ENCODE data around the gene CDH10. TPM values are rescaled to one million over a fixed set of nuclear protein-coding genes. Genes with fewer than 3 reads are reported as not detected.

The CDH10 gene
- total and polyA plus RNA-seq, 2 experiments from 2014 or later, result not detected

DNA sequence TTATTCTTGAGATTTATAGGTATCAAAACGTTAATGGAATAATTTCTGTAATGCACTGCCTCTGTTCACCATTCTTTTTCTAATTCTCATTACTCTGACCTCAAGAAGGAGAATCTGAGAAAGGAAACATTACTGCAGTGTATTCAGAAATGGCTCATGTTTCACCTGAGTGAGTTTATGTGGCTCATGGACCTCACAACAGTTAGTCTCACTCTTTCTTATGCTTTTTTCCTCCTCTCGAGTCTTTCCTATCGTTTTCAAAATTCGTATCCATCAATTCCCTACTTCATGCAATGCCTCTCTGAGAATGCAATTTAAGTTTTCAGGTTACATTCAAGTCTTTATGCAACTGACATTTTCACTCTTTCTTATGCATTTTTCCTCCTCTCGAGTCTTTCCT lies 9.6 kb downstream of the CDH10 start:
- no peak overlapping the region for H2AFZ ChIP-seq
- H3K9me2 ChIP-seq (ENCODE audit: insufficient read depth), result no peaks in the 10 kb centered on the region
- H3K4me3 ChIP-seq, result no peak overlapping the region
- no peak overlapping the region; the same call in 1 of the 2 replicates for H3K4me2 ChIP-seq
- DNase-seq (ENCODE audit: low spot score) (no peak), ATAC-seq (no peak)
- Mint-ChIP-seq H3K9me3 (no peaks in the 10 kb centered on the region), H3K4me1 (peaks cover 10% of the 10 kb centered on the region), H3K27ac (no peak overlapping the region), H3K36me3 (ENCODE audit: low read depth) (no peaks in the 10 kb centered on the region), H3K27me3 (ENCODE audit: insufficient read depth, low read depth, poor library complexity) (no peaks in the 10 kb centered on the region), H3K4me3 (no peak overlapping the region)
- no peaks in the 10 kb centered on the region for H3F3A ChIP-seq (replicated peaks; ENCODE audit: low read depth)
- no peaks in the 10 kb centered on the region for H3K36me3 ChIP-seq (ENCODE audit: insufficient read depth)
- H3K27ac ChIP-seq (ENCODE audit: low read depth), result no peak overlapping the region
- peaks cover 9% of the 10 kb centered on the region for H3K4me1 ChIP-seq (ENCODE audit: insufficient read depth)
- H4K20me1 ChIP-seq (replicated peaks; ENCODE audit: insufficient read depth), result no peaks in the 10 kb centered on the region
- no peaks in the 10 kb centered on the region for H3K79me2 ChIP-seq (replicated peaks; ENCODE audit: insufficient read depth)
- no peak for TF ChIP-seq ZNF114 (CRISPR knock-in tag; IDR thresholded peaks at IDR 0.05)
- no peak for TF ChIP-seq EZH2 (IDR thresholded peaks at IDR 0.05; ENCODE audit: low read depth, unreplicated experiment)
- no peak for TF ChIP-seq NANOG (IDR thresholded peaks at IDR 0.05; ENCODE audit: borderline replicate concordance)
- no peak for TF ChIP-seq JUNB (IDR thresholded peaks at IDR 0.05; ENCODE audit: unreplicated experiment)
- TF ChIP-seq, protein P1, sequence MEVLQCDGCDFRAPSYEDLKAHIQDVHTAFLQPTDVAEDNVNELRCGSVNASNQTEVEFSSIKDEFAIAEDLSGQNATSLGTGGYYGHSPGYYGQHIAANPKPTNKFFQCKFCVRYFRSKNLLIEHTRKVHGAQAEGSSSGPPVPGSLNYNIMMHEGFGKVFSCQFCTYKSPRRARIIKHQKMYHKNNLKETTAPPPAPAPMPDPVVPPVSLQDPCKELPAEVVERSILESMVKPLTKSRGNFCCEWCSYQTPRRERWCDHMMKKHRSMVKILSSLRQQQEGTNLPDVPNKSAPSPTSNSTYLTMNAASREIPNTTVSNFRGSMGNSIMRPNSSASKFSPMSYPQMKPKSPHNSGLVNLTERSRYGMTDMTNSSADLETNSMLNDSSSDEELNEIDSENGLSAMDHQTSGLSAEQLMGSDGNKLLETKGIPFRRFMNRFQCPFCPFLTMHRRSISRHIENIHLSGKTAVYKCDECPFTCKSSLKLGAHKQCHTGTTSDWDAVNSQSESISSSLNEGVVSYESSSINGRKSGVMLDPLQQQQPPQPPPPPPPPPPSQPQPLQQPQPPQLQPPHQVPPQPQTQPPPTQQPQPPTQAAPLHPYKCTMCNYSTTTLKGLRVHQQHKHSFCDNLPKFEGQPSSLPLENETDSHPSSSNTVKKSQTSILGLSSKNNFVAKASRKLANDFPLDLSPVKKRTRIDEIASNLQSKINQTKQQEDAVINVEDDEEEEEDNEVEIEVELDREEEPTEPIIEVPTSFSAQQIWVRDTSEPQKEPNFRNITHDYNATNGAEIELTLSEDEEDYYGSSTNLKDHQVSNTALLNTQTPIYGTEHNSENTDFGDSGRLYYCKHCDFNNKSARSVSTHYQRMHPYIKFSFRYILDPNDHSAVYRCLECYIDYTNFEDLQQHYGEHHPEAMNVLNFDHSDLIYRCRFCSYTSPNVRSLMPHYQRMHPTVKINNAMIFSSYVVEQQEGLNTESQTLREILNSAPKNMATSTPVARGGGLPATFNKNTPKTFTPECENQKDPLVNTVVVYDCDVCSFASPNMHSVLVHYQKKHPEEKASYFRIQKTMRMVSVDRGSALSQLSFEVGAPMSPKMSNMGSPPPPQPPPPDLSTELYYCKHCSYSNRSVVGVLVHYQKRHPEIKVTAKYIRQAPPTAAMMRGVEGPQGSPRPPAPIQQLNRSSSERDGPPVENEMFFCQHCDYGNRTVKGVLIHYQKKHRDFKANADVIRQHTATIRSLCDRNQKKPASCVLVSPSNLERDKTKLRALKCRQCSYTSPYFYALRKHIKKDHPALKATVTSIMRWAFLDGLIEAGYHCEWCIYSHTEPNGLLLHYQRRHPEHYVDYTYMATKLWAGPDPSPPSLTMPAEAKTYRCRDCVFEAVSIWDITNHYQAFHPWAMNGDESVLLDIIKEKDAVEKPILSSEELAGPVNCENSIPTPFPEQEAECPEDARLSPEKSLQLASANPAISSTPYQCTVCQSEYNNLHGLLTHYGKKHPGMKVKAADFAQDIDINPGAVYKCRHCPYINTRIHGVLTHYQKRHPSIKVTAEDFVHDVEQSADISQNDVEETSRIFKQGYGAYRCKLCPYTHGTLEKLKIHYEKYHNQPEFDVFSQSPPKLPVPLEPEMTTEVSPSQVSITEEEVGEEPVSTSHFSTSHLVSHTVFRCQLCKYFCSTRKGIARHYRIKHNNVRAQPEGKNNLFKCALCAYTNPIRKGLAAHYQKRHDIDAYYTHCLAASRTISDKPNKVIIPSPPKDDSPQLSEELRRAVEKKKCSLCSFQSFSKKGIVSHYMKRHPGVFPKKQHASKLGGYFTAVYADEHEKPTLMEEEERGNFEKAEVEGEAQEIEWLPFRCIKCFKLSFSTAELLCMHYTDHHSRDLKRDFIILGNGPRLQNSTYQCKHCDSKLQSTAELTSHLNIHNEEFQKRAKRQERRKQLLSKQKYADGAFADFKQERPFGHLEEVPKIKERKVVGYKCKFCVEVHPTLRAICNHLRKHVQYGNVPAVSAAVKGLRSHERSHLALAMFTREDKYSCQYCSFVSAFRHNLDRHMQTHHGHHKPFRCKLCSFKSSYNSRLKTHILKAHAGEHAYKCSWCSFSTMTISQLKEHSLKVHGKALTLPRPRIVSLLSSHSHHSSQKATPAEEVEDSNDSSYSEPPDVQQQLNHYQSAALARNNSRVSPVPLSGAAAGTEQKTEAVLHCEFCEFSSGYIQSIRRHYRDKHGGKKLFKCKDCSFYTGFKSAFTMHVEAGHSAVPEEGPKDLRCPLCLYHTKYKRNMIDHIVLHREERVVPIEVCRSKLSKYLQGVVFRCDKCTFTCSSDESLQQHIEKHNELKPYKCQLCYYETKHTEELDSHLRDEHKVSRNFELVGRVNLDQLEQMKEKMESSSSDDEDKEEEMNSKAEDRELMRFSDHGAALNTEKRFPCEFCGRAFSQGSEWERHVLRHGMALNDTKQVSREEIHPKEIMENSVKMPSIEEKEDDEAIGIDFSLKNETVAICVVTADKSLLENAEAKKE (CRISPR knock-in tag; IDR thresholded peaks at IDR 0.05), result no peak
- TF ChIP-seq STAT1 (IDR thresholded peaks at IDR 0.05; ENCODE audit: unreplicated experiment), result no peak
- TF ChIP-seq CREB1 (CRISPR knock-in tag; IDR thresholded peaks at IDR 0.05; ENCODE audit: low read depth), result no peak
- no peak for TF ChIP-seq REST (IDR thresholded peaks at IDR 0.05; ENCODE audit: unreplicated experiment)
- TF ChIP-seq CTCF (conservative IDR thresholded peaks at IDR 0.05; ENCODE audit: low read depth in 2 of 2), result no peak
- TF ChIP-seq, protein P2, sequence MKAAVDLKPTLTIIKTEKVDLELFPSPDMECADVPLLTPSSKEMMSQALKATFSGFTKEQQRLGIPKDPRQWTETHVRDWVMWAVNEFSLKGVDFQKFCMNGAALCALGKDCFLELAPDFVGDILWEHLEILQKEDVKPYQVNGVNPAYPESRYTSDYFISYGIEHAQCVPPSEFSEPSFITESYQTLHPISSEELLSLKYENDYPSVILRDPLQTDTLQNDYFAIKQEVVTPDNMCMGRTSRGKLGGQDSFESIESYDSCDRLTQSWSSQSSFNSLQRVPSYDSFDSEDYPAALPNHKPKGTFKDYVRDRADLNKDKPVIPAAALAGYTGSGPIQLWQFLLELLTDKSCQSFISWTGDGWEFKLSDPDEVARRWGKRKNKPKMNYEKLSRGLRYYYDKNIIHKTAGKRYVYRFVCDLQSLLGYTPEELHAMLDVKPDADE (IDR thresholded peaks at IDR 0.05), result no peak
- no peak for TF ChIP-seq ZNF331 (CRISPR knock-in tag; IDR thresholded peaks at IDR 0.05; ENCODE audit: low read depth)
- TF ChIP-seq POLR2AphosphoS5 (IDR thresholded peaks at IDR 0.05; ENCODE audit: low read depth), result no peak
- TF ChIP-seq EZH2phosphoT487 (IDR thresholded peaks at IDR 0.05; ENCODE audit: unreplicated experiment), result no peak
- H3K27me3 ChIP-seq (ENCODE audit: insufficient read depth), result no peaks in the 10 kb centered on the region
